Lower leg skin (tissue), 3 donors: ENCODE data around the gene CAPN5.

Experiments used
- CTCF ChIP-seq, 3 donors: fragments of 450-650 bp; IDR thresholded peaks; one replicate each; pipeline ENCODE4 v1.5.1; 2016; ENCODE audit warnings: antibody characterized with exemption in 3 of 3, mild to moderate bottlenecking in 3 of 3, moderate library complexity in 2 of 3
- POLR2A ChIP-seq, 2 donors: fragments of 450-650 bp; IDR thresholded peaks; one replicate each; pipeline ENCODE4 v1.6.1; 2016 to 2017; ENCODE audit warnings: antibody characterized with exemption in 2 of 2, mild to moderate bottlenecking in 1 of 2, moderate library complexity in 1 of 2

- TF ChIP-seq CTCF (IDR thresholded peaks at IDR 0.05), result no peak
- no peak for TF ChIP-seq POLR2A (IDR thresholded peaks at IDR 0.05)
These were observed 29.7 kb upstream of the CAPN5 start for GRCh38 chr11:77037057-77037456.
